Hematopoietic multipotent progenitor cell treated with erythropoietin and hydrocortisone succinate and interleukin-3 and kit ligand, for 17 days (in vitro differentiated cells): Measurements from ENCODE around the gene FIS1.
"Not testable (repeated sequence)": the region's sequence is repeated elsewhere in the genome, so short reads cannot be mapped to it uniquely, and the experiment has no call there.

ENCODE experiments used
- DNase-seq: peaks from one replicate; pipeline ENCODE4 v3.0.0-alpha.2; 2015; ENCODE audit warnings: low spot score

FIS1 gene

DNA sequence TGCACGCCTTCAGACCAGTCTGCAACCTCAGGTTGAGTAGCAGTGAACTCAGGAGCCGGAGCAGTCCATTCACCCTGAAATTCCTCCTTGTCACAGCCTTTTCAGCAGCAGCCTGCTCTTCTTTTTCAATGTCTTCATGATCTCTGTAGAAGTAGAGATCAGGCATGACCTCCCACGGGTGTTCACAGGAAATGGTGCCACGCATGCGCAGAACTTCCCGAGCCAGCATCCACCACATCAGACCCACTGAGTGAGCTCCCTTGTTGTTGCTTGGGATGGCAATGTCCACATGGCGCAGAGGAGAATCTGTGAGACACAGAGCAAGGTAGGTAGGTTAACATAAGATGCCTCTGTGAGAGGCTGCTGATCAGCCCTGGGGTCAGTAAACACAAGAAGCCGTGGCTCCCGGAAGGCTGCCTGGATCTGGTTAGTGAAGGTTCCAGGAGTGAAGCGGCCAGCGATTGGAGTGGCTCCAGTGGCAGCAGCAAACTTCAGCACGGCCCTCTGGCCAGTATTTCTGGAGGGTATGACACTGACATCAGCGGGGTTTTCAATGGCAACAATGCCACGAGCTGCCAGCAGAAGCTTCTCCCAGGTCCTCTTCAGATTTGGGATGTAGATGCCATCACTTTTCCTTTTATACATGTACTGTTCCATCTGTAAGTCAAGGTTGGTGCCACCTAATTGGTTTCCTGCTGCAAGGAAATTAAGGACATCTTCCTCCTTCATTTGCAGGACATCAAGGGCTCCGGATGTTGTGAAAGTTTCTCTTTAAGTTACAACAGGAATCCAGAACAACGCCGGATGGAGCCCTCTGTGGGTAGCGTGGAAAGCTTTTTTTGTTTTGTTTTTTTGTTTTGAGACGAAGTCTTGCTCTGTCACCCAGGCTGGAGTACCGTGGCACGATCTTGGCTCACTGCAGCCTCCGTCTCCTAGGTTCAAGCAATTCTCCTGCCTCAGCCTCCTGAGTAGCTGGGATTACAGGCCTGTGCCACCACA, 40.8 kb downstream of the FIS1 start:
- DNase-seq: not testable (repeated sequence)

DNA sequence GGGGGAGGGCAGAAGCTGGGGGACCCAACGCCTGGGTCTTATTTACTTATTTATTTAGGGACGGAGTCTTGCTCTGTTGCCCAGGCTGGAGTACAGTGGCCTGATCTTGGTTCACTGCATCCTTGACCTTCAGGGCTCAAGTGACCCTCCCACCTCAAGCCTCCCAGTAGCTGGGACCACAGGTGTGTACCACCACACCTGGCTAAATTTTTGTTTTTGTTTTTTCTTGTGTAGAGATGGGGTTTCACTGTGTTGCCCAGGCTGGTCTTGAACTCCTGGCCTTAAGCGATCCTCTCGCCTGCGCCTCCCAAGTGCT, 42.3 kb downstream of the FIS1 start:
- no peak for DNase-seq

DNA sequence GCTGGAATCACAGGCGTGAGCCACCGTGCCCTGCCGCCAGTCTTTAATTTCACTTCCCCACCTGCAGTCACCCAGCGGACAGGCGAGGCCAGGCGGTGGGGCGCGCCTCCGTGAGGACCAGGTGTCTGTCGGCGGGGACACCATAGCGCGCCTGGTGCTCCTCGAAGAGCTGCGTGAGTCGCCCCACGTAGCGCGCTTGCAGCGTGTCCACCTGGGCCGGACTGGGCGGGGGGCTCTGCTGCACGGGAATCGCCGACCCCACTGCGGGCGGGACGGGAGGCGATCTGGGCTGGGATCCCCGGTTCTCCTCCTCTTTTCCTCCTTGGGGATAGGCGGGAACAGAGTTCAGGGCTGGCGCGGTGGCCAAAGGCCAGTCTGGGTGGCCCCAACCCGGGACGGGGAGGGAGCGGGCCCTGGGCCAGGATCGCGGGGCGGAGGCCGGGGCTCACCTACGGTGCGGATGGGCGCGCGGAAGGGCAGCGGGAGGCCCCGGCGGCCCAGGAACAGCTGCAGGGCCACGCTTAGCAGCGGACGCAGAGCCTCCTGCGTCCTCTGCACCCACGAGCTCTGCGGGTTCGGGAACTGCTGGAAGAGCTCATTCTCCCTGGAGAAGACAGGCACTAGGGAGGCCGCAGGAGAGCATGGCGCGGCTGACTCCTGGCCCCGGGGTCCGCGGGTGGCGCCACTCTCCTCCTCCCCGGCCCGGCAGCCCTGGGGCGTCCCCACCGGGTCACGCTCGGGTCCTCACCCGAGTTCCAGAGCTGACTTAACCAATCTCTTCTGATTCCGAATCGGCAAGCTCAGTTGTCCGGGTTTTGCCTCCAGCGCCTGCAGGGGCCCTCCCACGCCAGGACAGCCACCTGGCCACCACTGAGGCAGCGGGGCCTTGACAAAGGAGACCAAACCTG, 42.9 kb downstream of the FIS1 start:
- DNase-seq: no peak

DNA sequence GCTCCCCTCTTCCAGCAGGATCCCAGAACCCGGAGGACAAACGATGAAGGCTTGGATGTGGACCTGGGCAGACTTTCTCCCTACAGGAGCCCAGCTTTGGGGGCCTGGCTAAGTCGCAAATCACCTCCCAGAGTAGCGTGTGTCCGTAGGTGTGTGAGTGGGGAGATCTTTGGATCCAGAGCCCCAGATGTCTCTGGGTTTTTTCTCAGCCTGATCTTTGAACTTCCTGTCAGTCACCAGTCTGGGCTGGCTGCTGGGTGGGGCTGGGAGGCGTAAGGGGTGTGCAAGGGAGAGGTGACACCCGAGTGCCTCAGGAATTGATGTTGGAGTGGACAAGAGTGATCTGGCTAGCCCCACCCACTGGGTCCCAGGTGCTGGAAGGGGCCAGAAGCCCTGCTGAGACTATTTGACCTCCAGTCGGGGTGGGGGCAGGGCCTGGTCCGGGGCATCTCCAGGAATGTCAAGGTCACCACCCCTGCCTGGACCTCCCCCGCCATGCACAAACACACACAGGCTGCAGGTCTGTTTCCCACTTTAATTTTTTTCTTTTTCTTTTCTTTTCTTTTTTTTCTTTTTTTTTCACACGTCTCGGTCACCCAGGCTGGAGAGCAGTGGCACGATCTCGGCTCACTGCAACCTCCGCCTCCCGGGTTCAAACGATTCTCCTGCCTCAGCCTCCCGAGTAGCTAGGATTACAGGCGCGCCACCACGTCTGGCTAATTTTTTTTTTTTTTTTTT, 43.9 kb downstream of the FIS1 start, which contains the start of gene MOGAT3:
Gene MOGAT3, minus strand, starts transcription at position 175 of the 738 bp plus-strand sequence. CDS start 182 bp downstream, outside the sequence.
- DNase-seq: no peak

DNA sequence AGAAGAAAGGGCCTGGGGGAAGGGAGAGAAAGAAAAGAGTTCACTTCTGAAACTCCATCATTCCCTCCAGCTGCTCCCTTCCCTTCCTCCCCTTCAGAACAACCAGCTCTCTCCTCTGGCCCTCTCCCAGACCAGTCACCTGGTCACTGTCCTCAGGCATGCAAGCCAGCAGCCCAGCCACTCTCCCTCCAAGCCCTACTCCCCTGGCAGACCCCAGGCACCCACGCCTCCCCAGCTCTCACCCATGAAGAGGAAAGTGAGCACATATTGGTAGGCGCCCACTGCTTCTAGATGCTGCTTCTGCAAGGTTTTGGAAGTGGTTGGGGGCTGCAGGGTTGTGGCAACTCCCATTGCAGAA, 44.4 kb downstream of the FIS1 start:
- no peak for DNase-seq

DNA sequence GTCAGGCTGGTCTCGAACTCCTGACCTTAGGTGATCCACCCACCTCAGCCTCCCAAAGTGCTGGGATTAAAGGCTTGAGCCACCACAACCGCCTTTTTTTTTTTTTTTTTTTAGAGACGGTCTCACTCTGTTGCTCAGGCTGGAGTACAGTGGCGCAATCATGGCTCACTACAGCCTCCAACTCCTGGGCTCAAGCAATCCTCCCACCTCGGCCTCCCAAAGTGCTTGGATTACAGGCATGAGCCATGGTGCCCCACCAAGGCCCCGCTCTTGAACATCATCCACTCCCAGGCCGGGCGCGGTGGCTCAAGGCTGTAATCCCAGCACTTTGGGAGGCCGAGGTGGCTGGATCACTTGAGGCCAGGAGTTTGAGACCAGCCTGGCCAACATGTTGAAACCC, 45.4 kb downstream of the FIS1 start:
- not testable (repeated sequence) for DNase-seq

GRCh38 chr7:101198476-101198875, 46.4 kb downstream of the FIS1 start:
- no peak for DNase-seq

GRCh38 chr7:101197991-101198390, 46.9 kb downstream of the FIS1 start:
- DNase-seq: no peak

DNA sequence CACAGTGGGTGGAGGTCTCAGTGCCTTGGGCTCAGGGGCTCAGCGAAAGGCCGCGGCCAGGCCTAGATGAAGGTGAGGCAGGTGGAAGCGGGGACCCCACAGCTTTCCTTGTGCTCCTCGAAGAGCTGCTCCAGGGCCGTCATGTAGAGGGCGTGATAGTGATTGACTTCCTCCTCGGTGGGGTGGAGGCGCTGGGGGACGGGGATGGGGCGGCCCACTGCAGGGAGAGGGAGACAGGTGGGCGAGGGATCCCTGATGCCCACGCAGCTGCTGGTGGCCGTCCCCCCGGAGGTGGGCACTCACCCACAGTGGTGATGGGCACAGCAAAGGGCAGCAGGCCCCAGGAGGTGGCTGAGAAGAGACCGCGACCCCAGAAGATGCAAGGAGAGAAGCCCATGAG, 49.0 kb downstream of the FIS1 start:
- DNase-seq: no peak
